Measurements from ENCODE around the gene ST13. TPM values are rescaled to one million over a fixed set of nuclear protein-coding genes. Genes with fewer than 3 reads are reported as not detected.

The ST13 gene
- total RNA-seq, 2 donors from 2014 or later, result 193 to 238 TPM

DNA sequence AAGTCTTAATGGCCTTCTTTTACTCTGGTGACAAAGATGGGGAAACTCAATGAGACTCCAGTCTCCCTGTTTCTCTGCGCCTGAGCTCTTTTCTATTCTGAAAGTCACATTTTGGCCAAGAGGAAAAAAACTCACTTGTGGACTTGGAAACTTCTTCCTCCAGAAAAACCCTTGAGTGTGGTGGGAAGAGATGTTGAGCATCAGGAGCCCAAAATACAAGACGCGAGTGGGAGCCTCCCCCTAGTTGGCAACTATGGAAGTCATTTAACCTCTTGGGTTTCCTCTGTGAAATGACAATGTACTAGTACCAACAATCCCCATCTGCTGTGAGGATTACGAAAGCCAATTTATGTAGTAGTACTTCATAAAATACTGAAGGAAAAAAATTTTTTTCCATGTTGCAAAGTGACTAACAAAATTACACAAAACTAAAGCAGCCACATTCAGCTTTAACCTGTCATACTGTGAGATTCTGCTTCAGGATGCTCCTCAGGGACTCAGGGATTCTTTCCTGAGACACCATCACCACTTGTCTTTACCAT, 36.8 kb downstream of the ST13 start:
- no peak for DNase-seq
- Histone ChIP-seq H3K27ac (no peak overlapping the region), H3K9me3 (no peaks in the 10 kb centered on the region), H3K36me3 (peaks cover 3% of the 10 kb centered on the region), H3K4me3 (peak overlapping the region; percentile 89), H3K4me1 (peaks cover 5% of the 10 kb centered on the region), H3K9ac (ENCODE audit: low read depth in 2 of 2, low read length in 2 of 2) (peak overlapping the region in 1 of 2 donors; percentile 78), H3K27me3 (no peaks in the 10 kb centered on the region)
- intact Hi-C loops (cut with DNase I), result no loop called here
- TF ChIP-seq, protein P1, sequence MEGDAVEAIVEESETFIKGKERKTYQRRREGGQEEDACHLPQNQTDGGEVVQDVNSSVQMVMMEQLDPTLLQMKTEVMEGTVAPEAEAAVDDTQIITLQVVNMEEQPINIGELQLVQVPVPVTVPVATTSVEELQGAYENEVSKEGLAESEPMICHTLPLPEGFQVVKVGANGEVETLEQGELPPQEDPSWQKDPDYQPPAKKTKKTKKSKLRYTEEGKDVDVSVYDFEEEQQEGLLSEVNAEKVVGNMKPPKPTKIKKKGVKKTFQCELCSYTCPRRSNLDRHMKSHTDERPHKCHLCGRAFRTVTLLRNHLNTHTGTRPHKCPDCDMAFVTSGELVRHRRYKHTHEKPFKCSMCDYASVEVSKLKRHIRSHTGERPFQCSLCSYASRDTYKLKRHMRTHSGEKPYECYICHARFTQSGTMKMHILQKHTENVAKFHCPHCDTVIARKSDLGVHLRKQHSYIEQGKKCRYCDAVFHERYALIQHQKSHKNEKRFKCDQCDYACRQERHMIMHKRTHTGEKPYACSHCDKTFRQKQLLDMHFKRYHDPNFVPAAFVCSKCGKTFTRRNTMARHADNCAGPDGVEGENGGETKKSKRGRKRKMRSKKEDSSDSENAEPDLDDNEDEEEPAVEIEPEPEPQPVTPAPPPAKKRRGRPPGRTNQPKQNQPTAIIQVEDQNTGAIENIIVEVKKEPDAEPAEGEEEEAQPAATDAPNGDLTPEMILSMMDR (IDR thresholded peaks at IDR 0.05), result no peak

DNA sequence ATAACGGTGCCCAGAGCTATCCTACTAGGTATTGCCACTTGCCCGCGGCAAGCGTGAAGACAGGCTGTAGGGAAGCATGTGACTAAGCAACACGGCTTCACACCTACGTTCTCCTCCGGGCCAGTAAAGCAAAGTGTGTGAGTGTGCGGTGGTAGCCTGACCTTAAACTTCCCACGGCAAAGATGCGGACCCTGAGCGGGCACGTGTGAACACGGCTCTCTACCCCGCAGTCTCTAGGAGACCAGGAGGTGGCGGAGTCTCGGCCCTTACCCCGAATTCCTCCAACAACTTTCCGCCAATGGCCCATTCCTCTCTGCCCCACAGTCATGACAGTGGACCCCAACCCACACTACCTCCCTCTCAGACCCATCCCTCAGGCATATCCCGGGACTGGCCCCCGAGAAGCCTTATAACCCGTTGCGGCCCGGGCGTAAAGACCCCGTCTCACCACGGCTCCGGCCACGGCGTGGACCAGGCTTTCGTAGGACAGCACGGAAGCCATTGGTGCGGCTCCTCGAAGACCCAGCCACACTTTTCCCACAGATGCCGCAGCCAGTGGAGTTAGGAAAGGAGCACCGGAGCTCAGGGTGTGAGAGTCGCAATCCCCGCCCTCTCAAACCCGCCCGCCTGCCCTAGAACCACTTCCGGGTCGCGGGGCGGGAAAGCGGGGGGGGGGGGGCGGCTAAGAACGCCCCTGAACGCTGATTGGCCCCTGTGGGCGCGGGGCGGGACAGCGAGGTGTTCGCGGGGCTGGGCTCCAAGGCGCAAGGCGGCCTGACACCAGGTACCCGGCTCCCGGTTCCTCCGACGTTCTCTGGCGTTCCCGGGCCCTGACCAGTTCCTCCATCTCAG, 37.5 kb downstream of the ST13 start, which contains the start of gene SLC25A17:
SLC25A17 (minus strand) TSS at position 600 of the 852 bp plus-strand sequence; CDS start at position 502, 98 bp downstream.
- Histone ChIP-seq H3K9ac (ENCODE audit: low read depth in 2 of 2, low read length in 2 of 2) (peak within 1 kb of the TSS; percentile 95 to 98), H3K4me1 (peaks cover 5% of the 10 kb centered on the region), H3K9me3 (no peaks in the 10 kb centered on the region), H3K27ac (peak within 1 kb of the TSS; percentile 28), H3K27me3 (no peaks in the 10 kb centered on the region), H3K36me3 (peaks cover under 1% of the 10 kb centered on the region), H3K4me3 (peak within 1 kb of the TSS; percentile 89)
- TF ChIP-seq, protein P1 (IDR thresholded peaks at IDR 0.05), result peak; percentile 30
- intact Hi-C loops (cut with DNase I), result no loop called here
- DNase-seq, result peak; percentile 93

DNA sequence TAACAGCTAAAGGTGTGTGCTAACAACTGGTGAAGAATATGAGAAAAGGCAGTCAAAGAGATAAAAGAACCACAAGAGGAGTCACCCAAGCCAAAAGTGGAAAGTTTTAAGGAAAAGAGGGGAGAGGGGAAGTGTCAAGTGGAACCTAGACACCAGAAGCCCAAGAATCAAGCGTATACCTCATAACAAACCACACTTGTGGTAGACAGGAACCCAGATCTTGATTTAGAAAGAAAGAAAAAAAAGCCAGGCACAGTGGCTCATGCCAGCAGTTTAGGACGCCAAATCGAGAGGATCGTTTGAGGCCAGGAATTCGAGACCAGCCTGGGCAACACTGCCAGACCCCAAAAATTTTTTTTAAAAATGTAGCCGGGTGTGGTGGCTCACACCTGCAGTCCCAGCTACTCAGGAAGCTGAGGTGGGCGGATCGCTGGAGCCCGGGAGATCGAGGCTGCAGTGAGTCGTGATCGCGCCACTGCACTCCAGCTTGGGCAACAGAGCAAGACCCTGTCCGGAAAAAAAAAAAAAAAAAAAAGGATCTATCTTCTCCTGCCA, 38.2 kb downstream of the ST13 start:
- no peak overlapping the region for H3K27ac ChIP-seq
- no peaks in the 10 kb centered on the region for H3K36me3 ChIP-seq

DNA sequence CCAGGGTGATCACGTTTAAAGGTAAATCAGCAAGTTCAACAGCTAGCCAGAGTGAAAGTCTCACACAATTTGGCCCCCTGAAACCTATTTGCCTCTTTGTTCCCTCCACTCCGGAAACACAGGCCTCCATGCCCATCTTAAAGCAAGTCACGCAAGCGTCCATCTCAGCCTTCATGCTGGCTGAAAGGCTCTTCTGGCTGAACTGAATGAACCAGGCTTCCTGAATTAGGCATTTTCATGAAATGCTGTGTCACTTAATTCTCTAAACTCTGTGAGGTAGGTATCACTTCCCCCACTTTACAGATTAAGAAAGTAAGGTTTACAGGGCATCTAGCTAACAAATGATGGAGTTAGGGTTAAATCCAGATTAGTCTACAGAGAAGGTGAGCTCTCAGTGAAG, 38.7 kb downstream of the ST13 start:
- peak overlapping the region in 1 of 2 donors; percentile 44 for H3K9ac ChIP-seq (ENCODE audit: low read depth in 2 of 2, low read length in 2 of 2)
- no peaks in the 10 kb centered on the region for H3K9me3 ChIP-seq
- no peak for DNase-seq
- no peak overlapping the region for H3K4me3 ChIP-seq
- no peaks in the 10 kb centered on the region for H3K36me3 ChIP-seq
- no peaks in the 10 kb centered on the region for H3K27me3 ChIP-seq
- intact Hi-C loops (cut with DNase I), result no loop called here
- no peak overlapping the region for H3K27ac ChIP-seq
- TF ChIP-seq, protein P1 (IDR thresholded peaks at IDR 0.05), result no peak
- peaks cover 5% of the 10 kb centered on the region for H3K4me1 ChIP-seq

More for the DNA sequence above, 38.2 kb downstream of the ST13 start:
- Histone ChIP-seq H3K4me1 (peaks cover 5% of the 10 kb centered on the region), H3K4me3 (peak overlapping the region; percentile 89), H3K9me3 (no peaks in the 10 kb centered on the region), H3K27me3 (no peaks in the 10 kb centered on the region), H3K9ac (ENCODE audit: low read depth in 2 of 2, low read length in 2 of 2) (peak overlapping the region; percentile 95 to 98)
- intact Hi-C loops (cut with DNase I), result no loop called here
- no peak for DNase-seq
- TF ChIP-seq, protein P1 (IDR thresholded peaks at IDR 0.05), result no peak

DNA sequence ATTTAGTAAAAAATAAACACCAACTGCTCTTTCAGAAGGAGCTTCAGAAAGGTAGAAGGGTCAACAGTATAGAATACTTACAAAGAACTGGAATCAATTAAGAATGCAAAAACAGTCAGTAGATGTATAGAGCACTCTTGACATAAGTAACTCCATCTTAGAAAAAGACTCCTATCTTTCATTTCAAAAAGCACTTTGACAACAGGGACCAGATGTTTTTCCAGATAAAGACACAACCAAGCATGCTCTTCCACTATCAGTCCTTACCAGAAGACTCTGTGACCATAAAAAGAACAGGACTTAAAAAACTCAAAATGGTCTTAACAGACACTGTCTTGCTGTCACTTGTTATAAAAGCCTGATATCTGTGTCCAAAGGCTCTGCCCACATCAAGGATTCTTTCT, 42.5 kb downstream of the ST13 start:
- Histone ChIP-seq H3K9me3 (no peaks in the 10 kb centered on the region), H3K4me1 (peaks cover 5% of the 10 kb centered on the region), H3K36me3 (no peaks in the 10 kb centered on the region), H3K27ac (no peak overlapping the region), H3K27me3 (no peaks in the 10 kb centered on the region), H3K4me3 (no peak overlapping the region), H3K9ac (ENCODE audit: low read depth in 2 of 2, low read length in 2 of 2) (no peak overlapping the region)
- TF ChIP-seq, protein P1 (IDR thresholded peaks at IDR 0.05), result no peak
- no peak for DNase-seq
- intact Hi-C loops (cut with DNase I), result no loop called here

Data from colonic mucosa (tissue), 4 donors.